GM20431 (cell line): ENCODE results near the gene TNNT1.
"Not testable (repeated sequence)": the region's sequence is repeated elsewhere in the genome, so short reads cannot be mapped to it uniquely, and the experiment has no call there.

Source experiments
- in situ Hi-C: fragments of 300-500 bp; cut with MseI, MboI; formaldehyde crosslinking; loops from one replicate; pipeline ENCODE4 v1.15.0; 2020; ENCODE audit warnings: low sequenced_read_pairs; ENCODE audit not compliant: unreplicated experiment

The TNNT1 gene

GRCh38 chr19:55149078-55150003 is at the start of gene TNNT1:
Gene TNNT1, minus strand, starts transcription at chr19:55149206. Its CDS starts 2,049 bp downstream, at chr19:55147157.
- in situ Hi-C loops: no loop called here

GRCh38 chr19:55198651-55199050 is 49.6 kb upstream of the TNNT1 start:
- in situ Hi-C loops: no loop called here

GRCh38 chr19:55197528-55197927 is 48.5 kb upstream of the TNNT1 start:
- in situ Hi-C loops: no loop called here

- in situ Hi-C loops: no loop called here
These were observed 47.8 kb upstream of the TNNT1 start for GRCh38 chr19:55196803-55197202.

GRCh38 chr19:55193481-55193880 is 44.5 kb upstream of the TNNT1 start:
- in situ Hi-C loops: no loop called here

- in situ Hi-C loops: no loop called here
These were observed 40.4 kb upstream of the TNNT1 start for GRCh38 chr19:55189403-55189835.

- in situ Hi-C loops: no loop called here
These were observed 39.6 kb upstream of the TNNT1 start for GRCh38 chr19:55188625-55189024.

GRCh38 chr19:55186080-55186479 is 37.1 kb upstream of the TNNT1 start:
- in situ Hi-C loops: no loop called here

- in situ Hi-C loops: no loop called here
These were observed 32.7 kb upstream of the TNNT1 start for GRCh38 chr19:55181740-55182139.

GRCh38 chr19:55179606-55180484 is 30.8 kb upstream of the TNNT1 start, which contains the start of gene SYT5:
Gene SYT5, minus strand, starts transcription at chr19:55180289. Its CDS starts 1,248 bp downstream, at chr19:55179041.
- in situ Hi-C loops: no loop called here

- in situ Hi-C loops: no loop called here
These were observed 30.0 kb upstream of the TNNT1 start for GRCh38 chr19:55178781-55179599.

GRCh38 chr19:55176076-55176475 is 27.1 kb upstream of the TNNT1 start:
- in situ Hi-C loops: no loop called here

GRCh38 chr19:55175117-55175867 is 26.3 kb upstream of the TNNT1 start:
- in situ Hi-C loops: no loop called here

GRCh38 chr19:55174425-55175116 is 25.6 kb upstream of the TNNT1 start:
- in situ Hi-C loops: no loop called here

GRCh38 chr19:55173714-55174409 is 24.9 kb upstream of the TNNT1 start:
- in situ Hi-C loops: no loop called here

GRCh38 chr19:55173186-55173713 is 24.2 kb upstream of the TNNT1 start:
- in situ Hi-C loops: no loop called here

- in situ Hi-C loops: no loop called here
These were observed 23.7 kb upstream of the TNNT1 start for GRCh38 chr19:55172741-55173140.

GRCh38 chr19:55172318-55172717 is 23.3 kb upstream of the TNNT1 start:
- in situ Hi-C loops: not testable (repeated sequence)
